ENCODE results near the gene THRSP. TPM values are rescaled to one million over a fixed set of nuclear protein-coding genes. Genes with fewer than 3 reads are reported as not detected.
"Not testable (repeated sequence)": the region's sequence is repeated elsewhere in the genome, so short reads cannot be mapped to it uniquely, and the experiment has no call there.

The THRSP gene
- total RNA-seq, 4 donors from 2014 or later = 17.9 to 129 (median 47.3) TPM

DNA sequence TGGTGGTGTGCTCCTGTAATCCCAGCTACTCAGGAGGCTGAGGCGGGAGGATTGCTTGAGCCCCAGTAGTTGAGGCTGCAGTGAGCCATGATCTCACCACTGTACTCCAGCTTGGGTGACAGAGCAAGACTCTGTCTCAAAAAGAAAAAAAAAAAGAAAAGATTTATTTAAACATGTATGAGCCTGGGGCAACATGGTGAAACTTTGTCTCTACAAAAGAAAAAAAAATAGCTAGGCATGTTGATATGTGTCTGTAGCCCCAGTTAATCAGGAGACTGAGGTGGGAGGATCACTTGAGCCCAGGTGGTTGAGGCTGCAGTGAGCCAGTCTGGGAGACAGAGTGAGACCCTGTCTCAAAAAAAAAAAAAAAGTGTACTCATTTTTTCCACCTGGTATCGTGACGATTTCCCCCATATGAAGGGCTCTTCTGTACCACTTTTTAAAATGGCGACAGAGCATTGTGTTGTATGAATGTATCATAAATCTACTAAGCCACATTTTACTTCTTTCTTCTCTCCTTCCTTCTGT, 24.2 kb upstream of the THRSP start:
- peaks cover 10% of the 10 kb centered on the region for H3K4me1 ChIP-seq
- TF ChIP-seq EP300 (IDR thresholded peaks at IDR 0.05) = no peak
- TF ChIP-seq POLR2A (IDR thresholded peaks at IDR 0.05) = no peak
- H3K9me3 ChIP-seq = no peaks in the 10 kb centered on the region
- no peak for DNase-seq (ENCODE audit: low spot score in 2 of 2)
- 66% methylated on average over 4 of the region's 4 CpGs for WGBS
- H3K27me3 ChIP-seq = no peaks in the 10 kb centered on the region
- H3K36me3 ChIP-seq = no peaks in the 10 kb centered on the region
- H3K4me3 ChIP-seq = no peak overlapping the region
- no peak overlapping the region for H3K27ac ChIP-seq

- TF ChIP-seq, protein P1, sequence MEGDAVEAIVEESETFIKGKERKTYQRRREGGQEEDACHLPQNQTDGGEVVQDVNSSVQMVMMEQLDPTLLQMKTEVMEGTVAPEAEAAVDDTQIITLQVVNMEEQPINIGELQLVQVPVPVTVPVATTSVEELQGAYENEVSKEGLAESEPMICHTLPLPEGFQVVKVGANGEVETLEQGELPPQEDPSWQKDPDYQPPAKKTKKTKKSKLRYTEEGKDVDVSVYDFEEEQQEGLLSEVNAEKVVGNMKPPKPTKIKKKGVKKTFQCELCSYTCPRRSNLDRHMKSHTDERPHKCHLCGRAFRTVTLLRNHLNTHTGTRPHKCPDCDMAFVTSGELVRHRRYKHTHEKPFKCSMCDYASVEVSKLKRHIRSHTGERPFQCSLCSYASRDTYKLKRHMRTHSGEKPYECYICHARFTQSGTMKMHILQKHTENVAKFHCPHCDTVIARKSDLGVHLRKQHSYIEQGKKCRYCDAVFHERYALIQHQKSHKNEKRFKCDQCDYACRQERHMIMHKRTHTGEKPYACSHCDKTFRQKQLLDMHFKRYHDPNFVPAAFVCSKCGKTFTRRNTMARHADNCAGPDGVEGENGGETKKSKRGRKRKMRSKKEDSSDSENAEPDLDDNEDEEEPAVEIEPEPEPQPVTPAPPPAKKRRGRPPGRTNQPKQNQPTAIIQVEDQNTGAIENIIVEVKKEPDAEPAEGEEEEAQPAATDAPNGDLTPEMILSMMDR (IDR thresholded peaks at IDR 0.05) = no peak
- no peak for TF ChIP-seq POLR2A (IDR thresholded peaks at IDR 0.05)
- no peak for TF ChIP-seq EP300 (IDR thresholded peaks at IDR 0.05)
- TF ChIP-seq POLR2AphosphoS5 (IDR thresholded peaks at IDR 0.05) = no peak
- peak overlapping the region; percentile 42 for H3K27ac ChIP-seq
- peak overlapping the region; percentile 25 for H3K4me3 ChIP-seq
- no peaks in the 10 kb centered on the region for H3K9me3 ChIP-seq
- H3K4me1 ChIP-seq = peaks cover 11% of the 10 kb centered on the region
- no peaks in the 10 kb centered on the region for H3K36me3 ChIP-seq
- peak in 1 of 2 donors; percentile 74 for DNase-seq (ENCODE audit: low spot score in 2 of 2)
- no peaks in the 10 kb centered on the region for H3K27me3 ChIP-seq
- 13% methylated on average over 7 of the region's 7 CpGs for WGBS
These were observed 23.6 kb upstream of the THRSP start for GRCh38 chr11:78039919-78040671.

- Histone ChIP-seq H3K4me3 (no peak overlapping the region), H3K9me3 (no peaks in the 10 kb centered on the region), H3K36me3 (no peaks in the 10 kb centered on the region), H3K27ac (no peak overlapping the region), H3K27me3 (no peaks in the 10 kb centered on the region), H3K4me1 (peaks cover 17% of the 10 kb centered on the region)
- WGBS = 92% methylated on average over 14 of the region's 15 CpGs
- no peak for DNase-seq (ENCODE audit: low spot score in 2 of 2)
- no peak for TF ChIP-seq POLR2AphosphoS5 (IDR thresholded peaks at IDR 0.05)
- TF ChIP-seq, protein P1 (IDR thresholded peaks at IDR 0.05) = no peak
- TF ChIP-seq POLR2A (IDR thresholded peaks at IDR 0.05) = no peak
- no peak for TF ChIP-seq EP300 (IDR thresholded peaks at IDR 0.05)
These were observed 22.8 kb upstream of the THRSP start for GRCh38 chr11:78040691-78041379.

DNA sequence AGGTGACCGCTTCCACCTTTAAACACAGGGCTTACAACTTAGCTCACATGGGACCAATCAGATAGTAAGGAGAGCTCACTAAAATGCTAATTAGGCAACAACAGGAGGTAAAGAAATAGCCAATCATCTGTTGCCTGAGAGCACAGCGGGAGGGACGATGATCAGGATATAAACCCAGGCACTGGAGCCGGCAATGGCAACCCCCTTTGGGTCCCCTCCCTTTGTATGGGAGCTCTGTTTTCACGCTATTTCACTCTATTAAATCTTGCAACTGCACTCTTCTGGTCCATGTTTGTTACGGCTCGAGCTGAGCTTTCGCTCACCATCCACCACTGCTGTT, 22.3 kb upstream of the THRSP start:
- 91% methylated on average over 8 of the region's 8 CpGs for WGBS
- H3K4me1 ChIP-seq = peaks cover 23% of the 10 kb centered on the region
- not testable (repeated sequence) for H3K36me3 ChIP-seq; H3K27me3 ChIP-seq; H3K9me3 ChIP-seq; DNase-seq (ENCODE audit: low spot score in 2 of 2); H3K27ac ChIP-seq; H3K4me3 ChIP-seq

- Histone ChIP-seq H3K4me3 (no peak overlapping the region), H3K4me1 (peaks cover 24% of the 10 kb centered on the region), H3K27ac (no peak overlapping the region), H3K9me3 (no peaks in the 10 kb centered on the region), H3K36me3 (no peaks in the 10 kb centered on the region), H3K27me3 (no peaks in the 10 kb centered on the region)
- 94% methylated on average over 14 of the region's 14 CpGs for WGBS
- no peak for TF ChIP-seq POLR2A (IDR thresholded peaks at IDR 0.05)
- TF ChIP-seq, protein P1 (IDR thresholded peaks at IDR 0.05) = no peak
- no peak for TF ChIP-seq POLR2AphosphoS5 (IDR thresholded peaks at IDR 0.05)
- no peak for TF ChIP-seq EP300 (IDR thresholded peaks at IDR 0.05)
- DNase-seq (ENCODE audit: low spot score in 2 of 2) = no peak
These were observed 21.7 kb upstream of the THRSP start for GRCh38 chr11:78041843-78042440.

DNA sequence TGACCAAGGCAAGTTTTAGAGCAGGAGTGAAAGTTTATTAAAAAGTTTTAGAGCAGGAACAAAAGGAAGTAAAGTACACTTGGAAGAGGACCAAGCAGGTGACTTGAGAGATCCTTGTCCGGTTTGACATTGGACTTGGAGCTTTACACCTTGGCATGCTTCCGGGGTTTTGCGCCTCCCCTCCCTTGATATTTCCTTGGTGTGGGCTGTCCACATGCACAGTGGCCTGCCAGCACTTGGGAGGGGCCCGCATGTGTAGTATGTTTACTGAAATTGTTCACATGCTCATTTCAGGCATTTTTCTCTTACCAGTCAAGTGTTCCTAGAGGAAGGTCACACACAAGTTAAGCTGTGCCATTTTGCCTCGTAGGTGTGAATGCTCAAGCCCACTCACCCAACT, 19.0 kb upstream of the THRSP start:
- Histone ChIP-seq H3K36me3 (no peaks in the 10 kb centered on the region), H3K9me3 (no peaks in the 10 kb centered on the region), H3K4me3 (no peak overlapping the region), H3K4me1 (peaks cover 22% of the 10 kb centered on the region), H3K27ac (no peak overlapping the region), H3K27me3 (no peaks in the 10 kb centered on the region)
- TF ChIP-seq, protein P1 (IDR thresholded peaks at IDR 0.05) = no peak
- TF ChIP-seq EP300 (IDR thresholded peaks at IDR 0.05) = no peak
- TF ChIP-seq POLR2AphosphoS5 (IDR thresholded peaks at IDR 0.05) = no peak
- TF ChIP-seq POLR2A (IDR thresholded peaks at IDR 0.05) = no peak
- no peak for DNase-seq (ENCODE audit: low spot score in 2 of 2)
- WGBS = 84% methylated on average over 5 of the region's 5 CpGs

All from suprapubic skin (tissue), 4 donors.